Astrocyte (in vitro differentiated cells and primary cell): ENCODE data around the gene BAHCC1. TPM values are rescaled to one million over a fixed set of nuclear protein-coding genes. Genes with fewer than 3 reads are reported as not detected.
A peak's percentile ranks its signal among the peaks of the same experiment; 100 is the strongest.

ENCODE experiments used
- DNase-seq: peaks from one replicate; pipeline ENCODE4 v3.0.0-alpha.2; 2010; ENCODE audit warnings: low read depth
- FAIRE-seq: peaks from 2 replicates; lab custom pipeline; 2011; peaks lifted over from hg19 to GRCh38; lab: Jason Lieb, UNC
- H2AFZ ChIP-seq: 2 replicates; pipeline ENCODE4 v1.6.0; 2012; ENCODE audit warnings: low read depth, low read length, inconsistent platforms
- H3K27ac ChIP-seq: 2 replicates; pipeline ENCODE4 v1.5.1; 2011; ENCODE audit warnings: low read depth, low read length, inconsistent platforms
- H3K27me3 ChIP-seq: 2 replicates; pipeline ENCODE4 v1.6.0; 2011; ENCODE audit warnings: low read length, inconsistent platforms; ENCODE audit not compliant: insufficient read depth
- H3K36me3 ChIP-seq: 2 replicates; pipeline ENCODE4 v1.5.1; 2011; ENCODE audit warnings: low read length, inconsistent platforms; ENCODE audit not compliant: insufficient read depth
- H3K4me1 ChIP-seq: 2 replicates; pipeline ENCODE4 v1.5.1; 2011; ENCODE audit warnings: low read length, inconsistent platforms; ENCODE audit not compliant: insufficient read depth
- H3K4me2 ChIP-seq: 2 replicates; pipeline ENCODE4 v1.6.0; 2012; ENCODE audit warnings: low read length, inconsistent platforms
- H3K4me3 ChIP-seq: 2 replicates; pipeline ENCODE4 v1.5.1; 2011; ENCODE audit warnings: low read depth, mild to moderate bottlenecking, low read length, inconsistent platforms; ENCODE audit not compliant: insufficient read depth
- H3K79me2 ChIP-seq: 2 replicates; pipeline ENCODE4 v1.6.0; 2012; ENCODE audit warnings: mild to moderate bottlenecking, low read length, inconsistent platforms; ENCODE audit not compliant: insufficient read depth
- H3K9ac ChIP-seq: 2 replicates; pipeline ENCODE4 v1.6.0; 2012; ENCODE audit warnings: mild to moderate bottlenecking, low read length, inconsistent platforms
- H3K9me3 ChIP-seq: 2 replicates; pipeline ENCODE4 v1.5.1; 2012; ENCODE audit warnings: low read depth, mild to moderate bottlenecking, low read length, inconsistent platforms; ENCODE audit not compliant: insufficient read depth
- H4K20me1 ChIP-seq: 2 replicates; pipeline ENCODE4 v1.6.0; 2012; ENCODE audit warnings: low read length, inconsistent platforms; ENCODE audit not compliant: insufficient read depth
- H3K27ac Mint-ChIP-seq: one replicate; pipeline ENCODE4 v1.8.0; 2021; ENCODE audit warnings: mild to moderate bottlenecking, mixed read lengths; ENCODE audit not compliant: unreplicated experiment
- H3K27me3 Mint-ChIP-seq: one replicate; pipeline ENCODE4 v1.8.0; 2021; ENCODE audit warnings: low read depth, mixed read lengths; ENCODE audit not compliant: unreplicated experiment
- H3K36me3 Mint-ChIP-seq: one replicate; pipeline ENCODE4 v1.8.0; 2021; ENCODE audit warnings: low read depth, mixed read lengths; ENCODE audit not compliant: unreplicated experiment
- H3K4me1 Mint-ChIP-seq: one replicate; pipeline ENCODE4 v1.8.0; 2021; ENCODE audit warnings: low read depth, mixed read lengths; ENCODE audit not compliant: unreplicated experiment
- H3K4me3 Mint-ChIP-seq: one replicate; pipeline ENCODE4 v1.8.0; 2021; ENCODE audit warnings: mild to moderate bottlenecking, moderate library complexity, mixed read lengths; ENCODE audit not compliant: unreplicated experiment
- H3K9me3 Mint-ChIP-seq: one replicate; pipeline ENCODE4 v1.8.0; 2021; ENCODE audit warnings: mild to moderate bottlenecking, mixed read lengths; ENCODE audit not compliant: unreplicated experiment
- CTCF ChIP-seq: IDR thresholded peaks from 2 replicates; pipeline ENCODE4 v1.5.1; 2011; ENCODE audit warnings: low read depth, mild to moderate bottlenecking, inconsistent platforms, low read length, moderate library complexity; ENCODE audit not compliant: insufficient read depth
- EZH2 ChIP-seq: IDR thresholded peaks from 2 replicates; pipeline ENCODE4 v1.6.1; 2012; ENCODE audit warnings: mild to moderate bottlenecking, low read length, inconsistent platforms; ENCODE audit not compliant: insufficient read depth
- total RNA-seq: library from RNA; stranded (reverse); gene quantifications from 2 replicates; pipeline ENCODE4 v1.2.1, GENCODE V29; 2021

BAHCC1 gene
- total RNA-seq, 1 donor from 2014 or later: 18.5 TPM

- Mint-ChIP-seq H3K9me3 (no peaks in the 10 kb centered on the region), H3K27ac (no peak overlapping the region), H3K36me3 (no peaks in the 10 kb centered on the region), H3K27me3 (peaks cover 28% of the 10 kb centered on the region), H3K4me3 (peak overlapping the region; percentile 60), H3K4me1 (peaks cover 5% of the 10 kb centered on the region)
- FAIRE-seq (no peak), DNase-seq (no peak)
- no peak overlapping the region for H3K4me2 ChIP-seq
- peaks cover 10% of the 10 kb centered on the region for H3K4me1 ChIP-seq
- no peaks in the 10 kb centered on the region for H3K79me2 ChIP-seq
- TF ChIP-seq EZH2 (no peak), CTCF (no peak)
- H3K36me3 ChIP-seq: no peaks in the 10 kb centered on the region
- no peaks in the 10 kb centered on the region for H3K9me3 ChIP-seq
- no peak overlapping the region for H2AFZ ChIP-seq
- H3K9ac ChIP-seq: no peak overlapping the region
- H3K27me3 ChIP-seq: peaks cover 3% of the 10 kb centered on the region
- no peak overlapping the region for H3K27ac ChIP-seq
- no peak overlapping the region for H3K4me3 ChIP-seq
- no peaks in the 10 kb centered on the region for H4K20me1 ChIP-seq
Measured at GRCh38 chr17:81486199-81486810, 91.0 kb downstream of the BAHCC1 start.

- Mint-ChIP-seq H3K27me3 (peaks cover 26% of the 10 kb centered on the region), H3K9me3 (no peaks in the 10 kb centered on the region), H3K27ac (no peak overlapping the region), H3K4me3 (no peak overlapping the region), H3K36me3 (no peaks in the 10 kb centered on the region), H3K4me1 (peaks cover 5% of the 10 kb centered on the region)
- TF ChIP-seq CTCF (no peak), EZH2 (no peak)
- peaks cover 10% of the 10 kb centered on the region for H3K4me1 ChIP-seq
- no peak overlapping the region for H3K4me2 ChIP-seq
- no peak overlapping the region for H3K9ac ChIP-seq
- no peak overlapping the region for H2AFZ ChIP-seq
- H3K4me3 ChIP-seq: no peak overlapping the region
- no peaks in the 10 kb centered on the region for H3K36me3 ChIP-seq
- peaks cover 7% of the 10 kb centered on the region for H3K27me3 ChIP-seq
- no peaks in the 10 kb centered on the region for H3K9me3 ChIP-seq
- no peak for FAIRE-seq
- no peak for DNase-seq
- H4K20me1 ChIP-seq: no peaks in the 10 kb centered on the region
- no peaks in the 10 kb centered on the region for H3K79me2 ChIP-seq
- H3K27ac ChIP-seq: no peak overlapping the region
Measured at GRCh38 chr17:81487089-81487486, 91.8 kb downstream of the BAHCC1 start.

GRCh38 chr17:81487487-81488275 lies 92.4 kb downstream of the BAHCC1 start:
- H3K4me1 ChIP-seq: peaks cover 10% of the 10 kb centered on the region

More at GRCh38 chr17:81487487-81488275, 92.4 kb downstream of the BAHCC1 start:
- FAIRE-seq: no peak
- Histone ChIP-seq H3K27me3 (peaks cover 8% of the 10 kb centered on the region), H3K9me3 (no peaks in the 10 kb centered on the region), H4K20me1 (no peaks in the 10 kb centered on the region), H3K36me3 (no peaks in the 10 kb centered on the region), H3K4me3 (peak overlapping the region; percentile 48), H3K4me2 (peak overlapping the region; percentile 87), H2AFZ (peak overlapping the region; percentile 91), H3K27ac (no peak overlapping the region), H3K79me2 (no peaks in the 10 kb centered on the region), H3K9ac (peak overlapping the region; percentile 76)
- Mint-ChIP-seq H3K4me1 (peaks cover 5% of the 10 kb centered on the region), H3K4me3 (no peak overlapping the region), H3K27ac (no peak overlapping the region), H3K36me3 (no peaks in the 10 kb centered on the region), H3K27me3 (peaks cover 28% of the 10 kb centered on the region), H3K9me3 (no peaks in the 10 kb centered on the region)
- TF ChIP-seq EZH2: no peak
- no peak for TF ChIP-seq CTCF
- DNase-seq: no peak
